Measurements from ENCODE around the gene PRIM2.
"Not testable (repeated sequence)": the region's sequence is repeated elsewhere in the genome, so short reads cannot be mapped to it uniquely, and the experiment has no call there.

The PRIM2 gene

GRCh38 chr6:57317060-57317943 lies at the start of gene PRIM2:
PRIM2 (plus strand) TSS chr6:57317630; CDS start chr6:57318446, 816 bp downstream.
- intact Hi-C loops (cut with DNase I) = loop anchor here (2.0 to 10.0 kb wide), 4 partner anchors 123 to 363 kb away; partner anchors contain the start of genes BEND6, KIAA1586 and ZNF451
- peak; percentile 76 to 98 (median 86) for DNase-seq

DNA sequence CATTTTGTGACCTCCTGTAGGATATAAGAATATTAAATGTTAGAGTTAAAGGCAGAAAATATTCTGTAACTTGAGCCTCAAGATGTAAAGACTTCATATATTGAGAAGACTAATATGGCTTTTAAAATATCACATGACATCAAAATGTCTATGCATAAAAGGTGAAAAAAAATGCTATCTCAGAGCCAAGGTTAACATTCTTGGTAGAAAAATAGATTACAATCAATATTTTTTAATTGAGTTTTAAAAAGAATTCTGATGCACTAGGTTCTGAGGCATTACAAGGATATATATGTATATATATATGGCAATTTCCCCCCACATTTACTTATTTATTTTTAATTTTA lies 49.2 kb upstream of the PRIM2 start:
- no peak for DNase-seq
- intact Hi-C loops (cut with DNase I) = no loop called here

GRCh38 chr6:57274113-57274824 lies 43.2 kb upstream of the PRIM2 start:
- intact Hi-C loops (cut with DNase I) = not testable (repeated sequence)
- DNase-seq = peak in 1 of 10 donors; percentile 62

GRCh38 chr6:57275384-57275783 lies 42.0 kb upstream of the PRIM2 start:
- intact Hi-C loops (cut with DNase I) = no loop called here

GRCh38 chr6:57276946-57277345 lies 40.5 kb upstream of the PRIM2 start:
- no peak for DNase-seq
- intact Hi-C loops (cut with DNase I) = no loop called here

More at GRCh38 chr6:57275384-57275783, 42.0 kb upstream of the PRIM2 start:
- DNase-seq = no peak

- DNase-seq = no peak
- intact Hi-C loops (cut with DNase I) = no loop called here
These were observed 38.9 kb upstream of the PRIM2 start for GRCh38 chr6:57278570-57278969.

DNA sequence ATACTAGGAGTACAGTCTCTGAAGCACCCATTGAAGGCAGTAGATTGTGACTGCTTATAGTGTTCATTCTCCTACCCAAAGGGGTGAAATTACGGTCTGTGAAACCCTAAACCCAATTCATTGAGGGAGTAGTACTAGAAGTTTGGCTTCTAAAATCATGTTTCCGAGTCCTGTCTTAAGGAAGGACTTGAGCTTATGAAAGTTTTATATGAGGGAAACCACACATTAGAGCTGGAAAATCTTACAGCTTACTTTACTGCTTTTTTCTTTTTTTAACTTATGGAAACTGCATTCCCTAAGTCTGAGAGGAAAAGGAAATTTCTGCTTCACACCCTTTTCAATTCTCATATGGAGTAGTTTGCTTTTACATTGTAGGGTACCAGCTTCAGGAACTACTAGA lies 38.4 kb upstream of the PRIM2 start:
- intact Hi-C loops (cut with DNase I) = no loop called here

DNA sequence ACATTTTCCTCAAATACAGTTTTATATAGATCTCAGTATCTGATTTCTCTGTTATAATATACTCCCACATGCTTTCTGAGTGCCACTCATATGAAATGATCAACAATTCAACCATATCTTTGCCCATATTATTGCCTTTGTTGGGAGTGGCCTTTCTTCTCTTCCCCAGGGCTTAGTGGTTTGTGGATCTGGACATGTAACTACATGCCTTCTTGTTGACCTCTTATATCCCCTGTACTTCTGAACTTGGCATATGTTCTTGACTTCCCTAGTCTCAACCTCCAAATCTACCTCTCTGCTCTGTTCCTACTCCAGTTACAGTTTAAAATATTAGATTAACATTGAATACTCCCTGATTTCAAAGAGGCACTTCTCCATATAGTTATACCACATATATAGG lies 34.3 kb upstream of the PRIM2 start:
- intact Hi-C loops (cut with DNase I) = no loop called here
- DNase-seq = no peak

More for the DNA sequence above, 38.4 kb upstream of the PRIM2 start:
- no peak for DNase-seq

DNA sequence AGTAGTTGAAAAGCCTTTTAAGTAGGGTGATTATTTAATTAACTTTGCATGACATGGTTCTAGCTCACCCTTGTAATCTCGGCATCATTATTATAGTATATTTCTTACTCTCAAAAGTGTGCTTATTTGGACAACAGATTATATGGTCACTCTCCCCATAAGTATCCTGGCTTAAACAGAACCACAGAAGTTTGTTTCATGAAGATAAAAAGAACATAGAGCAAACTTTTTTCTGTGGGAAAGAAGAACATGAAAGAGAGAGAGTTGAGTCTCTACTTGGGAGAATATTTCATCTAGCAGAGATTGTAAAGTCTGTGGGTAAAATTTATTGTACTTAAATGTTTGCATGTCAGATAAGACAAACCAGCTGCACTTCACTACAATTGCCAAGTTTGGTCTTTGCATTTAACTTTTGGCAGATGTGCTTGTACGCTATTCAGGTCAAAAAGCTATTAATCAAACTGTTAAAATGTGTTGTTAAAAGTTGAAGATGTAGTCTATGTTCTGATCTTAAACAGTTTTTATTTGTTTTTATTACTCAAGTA lies 33.4 kb upstream of the PRIM2 start:
- intact Hi-C loops (cut with DNase I) = no loop called here
- DNase-seq = no peak

GRCh38 chr6:57288136-57288535 lies 29.3 kb upstream of the PRIM2 start:
- not testable (repeated sequence) for DNase-seq

DNA sequence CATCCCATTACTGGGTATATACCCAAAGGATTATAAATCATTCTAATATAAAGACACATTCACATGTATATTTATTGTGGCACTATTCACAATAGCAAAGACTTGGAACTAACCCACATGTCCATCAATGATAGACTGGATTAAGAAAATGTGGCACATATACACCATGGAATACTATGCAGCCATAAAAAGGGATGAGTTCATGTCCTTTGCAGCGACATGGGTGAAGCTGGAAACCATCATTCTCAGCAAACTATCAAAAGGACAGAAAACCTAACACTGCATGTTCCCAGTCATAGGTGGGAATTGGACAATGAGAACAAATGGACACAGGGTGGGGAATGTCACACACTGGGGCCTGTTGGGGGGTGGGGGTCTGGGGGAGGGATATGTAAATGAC lies 24.0 kb upstream of the PRIM2 start:
- intact Hi-C loops (cut with DNase I) = not testable (repeated sequence)

More at GRCh38 chr6:57288136-57288535, 29.3 kb upstream of the PRIM2 start:
- intact Hi-C loops (cut with DNase I) = not testable (repeated sequence)

GRCh38 chr6:57294862-57295445 lies 22.5 kb upstream of the PRIM2 start:
- DNase-seq = no peak
- intact Hi-C loops (cut with DNase I) = no loop called here

More for the DNA sequence above, 24.0 kb upstream of the PRIM2 start:
- not testable (repeated sequence) for DNase-seq

DNA sequence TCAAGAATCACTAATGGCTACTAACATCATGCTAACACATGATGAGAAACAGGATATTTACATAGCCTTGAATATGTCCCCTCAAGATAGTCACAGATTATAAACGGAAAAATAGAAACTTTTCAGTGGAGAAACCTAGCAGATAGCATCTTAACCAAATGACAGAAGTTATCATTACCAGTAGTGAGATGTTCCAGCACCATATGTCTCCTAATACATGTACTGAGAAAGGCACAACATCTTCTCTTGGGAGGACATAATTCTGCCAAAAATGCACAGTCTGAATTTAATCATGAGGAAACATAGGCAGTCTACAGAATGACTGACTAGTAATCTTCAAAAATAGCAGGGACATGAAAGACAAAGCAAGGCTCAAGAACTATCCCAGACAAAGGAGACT lies 19.9 kb upstream of the PRIM2 start:
- intact Hi-C loops (cut with DNase I) = no loop called here
- no peak for DNase-seq

DNA sequence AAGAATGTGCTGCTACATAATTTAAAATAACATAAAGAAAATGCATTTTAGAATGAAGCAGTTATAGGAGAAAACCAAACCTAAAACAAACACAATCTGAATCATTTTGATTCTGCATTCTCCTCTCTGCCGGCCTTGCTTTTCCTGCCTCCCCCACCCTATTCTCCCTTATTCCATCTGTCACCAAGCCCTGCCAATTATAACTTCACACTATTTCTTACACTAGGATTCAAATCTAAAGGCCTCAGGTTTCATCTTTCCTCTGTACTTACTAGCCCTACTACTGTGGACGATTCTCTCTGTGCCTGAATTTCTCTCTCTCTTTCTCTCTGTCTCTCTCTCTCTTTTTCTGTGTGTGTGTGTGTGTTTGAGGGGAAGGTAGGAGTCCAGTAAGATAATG lies 18.7 kb upstream of the PRIM2 start:
- DNase-seq = no peak
- intact Hi-C loops (cut with DNase I) = no loop called here

DNA sequence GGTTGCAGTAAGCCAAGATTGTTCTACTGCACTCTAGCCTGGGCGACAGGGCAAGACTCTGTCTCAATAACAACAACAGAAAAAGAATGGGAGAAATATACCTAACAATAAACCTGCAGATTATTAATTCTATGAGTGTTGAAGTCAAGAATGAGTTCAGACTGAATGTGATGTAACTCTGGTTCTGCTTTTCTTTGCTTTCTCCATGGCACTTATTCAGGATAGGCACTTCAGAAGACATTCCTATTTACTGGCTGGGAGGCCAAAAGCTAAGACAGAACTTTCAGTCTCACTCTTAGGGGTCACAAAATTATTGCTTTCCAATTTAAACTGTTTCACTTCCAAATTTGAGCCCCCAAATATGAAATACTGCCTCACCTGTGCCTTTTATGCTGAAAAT lies 15.7 kb upstream of the PRIM2 start:
- intact Hi-C loops (cut with DNase I) = no loop called here
- no peak for DNase-seq

DNA sequence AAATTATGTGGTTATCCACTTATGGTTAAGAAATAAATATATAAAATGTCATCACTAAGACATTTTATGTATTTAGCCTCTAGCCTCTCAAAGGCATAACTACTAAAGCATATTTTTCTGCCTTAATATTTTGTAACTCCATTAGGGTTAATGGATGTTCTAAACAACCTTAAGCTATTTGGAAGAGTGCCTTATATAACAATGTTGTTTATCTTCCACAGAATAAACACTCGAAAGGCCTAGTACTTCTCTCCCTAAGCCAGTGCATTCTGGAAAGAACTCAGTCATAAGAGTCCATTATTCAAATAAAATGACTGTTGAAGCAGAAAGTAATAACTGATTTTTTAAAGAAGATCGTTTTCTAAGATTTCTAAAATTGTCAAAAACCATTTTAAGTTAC lies 15.0 kb upstream of the PRIM2 start:
- no peak for DNase-seq
- intact Hi-C loops (cut with DNase I) = no loop called here

DNA sequence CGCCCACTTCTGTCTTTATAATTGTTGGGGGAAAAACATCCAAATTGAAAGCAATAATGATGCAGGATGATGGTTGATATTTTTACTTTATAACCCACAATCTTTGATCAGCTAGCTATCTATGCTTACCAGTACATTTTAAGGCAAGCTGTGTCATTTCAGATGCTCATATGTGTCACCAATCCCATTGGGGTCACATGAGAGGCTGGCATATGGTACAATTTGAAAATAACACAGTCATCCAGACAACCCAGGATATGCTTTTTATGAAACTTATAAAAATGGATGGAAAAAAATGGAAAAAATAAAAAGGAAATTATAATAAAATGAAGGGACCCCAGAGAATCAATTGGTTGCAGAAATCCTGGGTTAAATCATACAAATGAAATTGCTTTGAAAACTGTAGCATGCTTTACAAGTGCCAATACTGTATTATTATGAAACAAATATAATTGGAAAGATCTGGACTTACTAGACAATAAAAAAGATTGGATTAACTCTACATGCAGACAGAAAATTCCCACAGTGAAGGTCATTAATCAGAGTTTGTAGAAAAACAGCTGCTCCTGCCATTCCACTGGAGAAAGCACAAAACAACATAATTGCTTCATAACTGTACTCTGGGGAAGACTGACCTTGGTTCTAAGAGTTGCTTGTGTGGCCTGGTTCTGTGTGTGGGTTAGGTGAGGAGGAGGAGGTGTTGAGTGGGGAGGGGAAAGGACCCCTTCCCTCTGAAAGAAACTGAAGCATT lies 13.3 kb upstream of the PRIM2 start:
- no peak for DNase-seq
- intact Hi-C loops (cut with DNase I) = no loop called here

GRCh38 chr6:57305107-57305506 lies 12.3 kb upstream of the PRIM2 start:
- DNase-seq = no peak
- intact Hi-C loops (cut with DNase I) = no loop called here

DNA sequence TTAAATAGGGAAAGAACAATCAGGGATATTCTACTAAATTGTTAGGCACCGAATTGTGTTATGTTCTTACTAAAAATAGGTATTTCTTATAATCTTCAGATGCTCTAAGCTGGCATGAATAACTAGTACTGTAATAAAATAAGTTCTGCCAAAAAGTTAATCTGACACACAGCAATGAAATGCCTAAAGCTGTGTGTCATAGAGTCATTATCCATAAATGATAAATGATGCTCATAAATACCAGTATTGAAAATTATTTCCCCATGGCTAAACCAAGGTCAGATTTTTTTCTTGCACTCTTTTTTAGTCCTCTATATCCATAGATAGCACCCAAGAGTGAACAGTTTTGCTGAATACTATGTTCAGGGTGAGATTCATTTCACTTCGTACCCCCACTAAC lies 11.7 kb upstream of the PRIM2 start:
- no peak for DNase-seq
- intact Hi-C loops (cut with DNase I) = no loop called here

- DNase-seq = no peak
- intact Hi-C loops (cut with DNase I) = no loop called here
These were observed 11.2 kb upstream of the PRIM2 start for GRCh38 chr6:57306273-57306672.
